Measurements from ENCODE around the gene CREG2. TPM values are rescaled to one million over a fixed set of nuclear protein-coding genes. Genes with fewer than 3 reads are reported as not detected.

The CREG2 gene
- total RNA-seq, 2 donors from 2014 or later: not detected

DNA sequence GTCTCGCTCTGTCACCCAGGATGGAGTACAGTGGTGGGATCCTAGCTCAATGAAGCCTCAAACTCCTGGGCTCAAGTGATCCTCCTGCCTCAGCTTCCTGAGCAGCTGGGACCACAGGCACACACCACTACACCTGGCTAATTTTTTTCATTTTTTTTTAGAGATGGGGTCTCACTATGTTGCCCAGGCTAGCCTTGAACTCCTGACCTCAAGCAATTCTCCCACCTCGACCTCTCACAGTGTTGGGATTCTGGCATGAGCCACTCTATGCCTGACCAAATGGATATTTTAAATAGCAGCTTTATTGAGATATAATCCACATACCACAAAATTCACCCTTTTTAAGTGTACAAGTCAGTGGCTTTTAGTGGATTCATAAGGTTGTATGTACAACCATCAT, 89.9 kb downstream of the CREG2 start:
- ATAC-seq (no peak), DNase-seq (no peak)
- intact Hi-C loops (cut with DNase I): no loop called here

DNA sequence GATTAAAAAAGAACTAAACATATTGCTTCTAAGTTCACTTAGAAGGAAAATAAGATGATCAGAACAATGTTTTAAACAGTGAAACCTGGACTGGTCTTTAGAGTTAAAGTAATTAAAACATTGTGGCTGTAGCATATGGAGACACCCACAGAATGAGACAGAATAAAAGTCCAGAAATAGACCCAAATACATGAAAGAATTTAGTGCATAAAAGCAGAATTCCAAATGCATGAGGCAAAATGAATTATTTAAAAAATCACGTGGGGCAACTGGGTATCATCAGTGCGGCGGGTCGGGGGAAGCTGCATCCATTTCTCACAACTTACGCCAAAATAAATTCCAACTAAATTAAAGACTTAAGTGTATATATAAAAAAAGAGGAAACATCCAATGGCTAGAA, 90.9 kb downstream of the CREG2 start:
- ATAC-seq (no peak), DNase-seq (no peak)
- intact Hi-C loops (cut with DNase I): no loop called here

DNA sequence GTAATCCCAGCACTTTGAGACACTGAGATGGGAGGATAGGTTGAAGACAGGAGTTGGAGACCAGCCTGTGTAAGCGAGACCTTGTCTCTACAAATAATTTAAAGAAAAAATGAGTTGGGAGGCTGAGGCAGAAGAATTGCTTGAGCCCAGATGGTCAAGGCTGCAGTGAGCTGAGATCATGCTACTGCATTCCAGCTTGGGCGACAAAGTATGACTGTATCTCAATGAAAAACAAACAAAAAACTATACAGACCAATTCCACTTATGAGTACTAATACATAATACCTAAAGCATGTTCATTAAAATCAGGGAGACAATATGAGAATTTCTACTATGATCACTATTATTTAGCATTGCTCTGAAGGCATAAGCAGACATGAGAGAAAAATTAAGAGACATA, 91.4 kb downstream of the CREG2 start:
- no peak for ATAC-seq
- intact Hi-C loops (cut with DNase I): no loop called here
- no peak for DNase-seq

Small RNAs within 50 kb of the gene (microRNA-seq; reads per million reads assigned to microRNA genes)
- 2.0 to 2.2 reads per million in 2 donors for gene MIR5696

Other genes with a start within 250 kb of the CREG2 start
- 10 to 100 TPM; 33.4 to 41.2 TPM for gene TBC1D8, start 236.1 kb downstream of the CREG2 start, total RNA-seq
- 10 to 100 TPM; 29.8 to 34.0 TPM for gene CNOT11, start 134.6 kb downstream of the CREG2 start, total RNA-seq
- 10 to 100 TPM; 22.3 to 38.0 TPM for gene RNF149, start 78.8 kb downstream of the CREG2 start, total RNA-seq
- not detected for gene RFX8, start 87.6 kb upstream of the CREG2 start, total RNA-seq